Measurements from ENCODE around the gene KCTD4.

The KCTD4 gene

GRCh38 chr13:45180303-45180702 is 20.5 kb downstream of the KCTD4 start:
- no peak for TF ChIP-seq CTCF (IDR thresholded peaks at IDR 0.05)
- H3K27ac ChIP-seq, result no peak overlapping the region
- DNase-seq (ENCODE audit: low spot score), result no peak
- no peak overlapping the region for H3K4me3 ChIP-seq

- no peak overlapping the region for H3K27ac ChIP-seq
- no peak overlapping the region for H3K4me3 ChIP-seq
- TF ChIP-seq CTCF (IDR thresholded peaks at IDR 0.05), result no peak
- DNase-seq (ENCODE audit: low spot score), result no peak
Measured at GRCh38 chr13:45179428-45179827, 21.4 kb downstream of the KCTD4 start.

- no peak for TF ChIP-seq CTCF (IDR thresholded peaks at IDR 0.05)
- Histone ChIP-seq H3K4me3 (no peak overlapping the region), H3K27ac (no peak overlapping the region)
- no peak for DNase-seq (ENCODE audit: low spot score)
Measured at GRCh38 chr13:45178349-45179162, 22.3 kb downstream of the KCTD4 start.

- Histone ChIP-seq H3K4me3 (no peak overlapping the region), H3K27ac (no peak overlapping the region)
- DNase-seq (ENCODE audit: low spot score), result no peak
- no peak for TF ChIP-seq CTCF (IDR thresholded peaks at IDR 0.05)
Measured at GRCh38 chr13:45174478-45174877, 26.4 kb downstream of the KCTD4 start.

GRCh38 chr13:45168555-45168930 is 32.3 kb downstream of the KCTD4 start:
- Histone ChIP-seq H3K4me3 (no peak overlapping the region), H3K27ac (no peak overlapping the region)
- DNase-seq (ENCODE audit: low spot score), result no peak
- TF ChIP-seq CTCF (IDR thresholded peaks at IDR 0.05), result no peak

GRCh38 chr13:45167611-45168554 is 33.0 kb downstream of the KCTD4 start:
- DNase-seq (ENCODE audit: low spot score), result no peak

More at GRCh38 chr13:45167611-45168554, 33.0 kb downstream of the KCTD4 start:
- Histone ChIP-seq H3K27ac (no peak overlapping the region), H3K4me3 (no peak overlapping the region)
- no peak for TF ChIP-seq CTCF (IDR thresholded peaks at IDR 0.05)
